Esophagus squamous epithelium (tissue), 4 donors: ENCODE data around the gene SYPL1.

Experiments used
- POLR2A ChIP-seq, 4 donors: fragments of 450-650 bp; IDR thresholded peaks; one replicate each; pipeline ENCODE4 v1.6.1; 2017; ENCODE audit warnings: antibody characterized with exemption in 4 of 4, mild to moderate bottlenecking in 4 of 4, moderate library complexity in 3 of 4
- TF ChIP-seq, protein P1 (sequence below), 6 experiments: fragments of 450-650 bp in 4 of 6; fragments of 200-600 bp in 2 of 6; sonication (generic) in 2 of 6; IDR thresholded peaks; one replicate each; pipeline ENCODE4 v1.5.1; 2016 to 2019; ENCODE audit warnings: antibody characterized with exemption in 6 of 6, mild to moderate bottlenecking in 4 of 6, moderate library complexity in 4 of 6

DNA sequence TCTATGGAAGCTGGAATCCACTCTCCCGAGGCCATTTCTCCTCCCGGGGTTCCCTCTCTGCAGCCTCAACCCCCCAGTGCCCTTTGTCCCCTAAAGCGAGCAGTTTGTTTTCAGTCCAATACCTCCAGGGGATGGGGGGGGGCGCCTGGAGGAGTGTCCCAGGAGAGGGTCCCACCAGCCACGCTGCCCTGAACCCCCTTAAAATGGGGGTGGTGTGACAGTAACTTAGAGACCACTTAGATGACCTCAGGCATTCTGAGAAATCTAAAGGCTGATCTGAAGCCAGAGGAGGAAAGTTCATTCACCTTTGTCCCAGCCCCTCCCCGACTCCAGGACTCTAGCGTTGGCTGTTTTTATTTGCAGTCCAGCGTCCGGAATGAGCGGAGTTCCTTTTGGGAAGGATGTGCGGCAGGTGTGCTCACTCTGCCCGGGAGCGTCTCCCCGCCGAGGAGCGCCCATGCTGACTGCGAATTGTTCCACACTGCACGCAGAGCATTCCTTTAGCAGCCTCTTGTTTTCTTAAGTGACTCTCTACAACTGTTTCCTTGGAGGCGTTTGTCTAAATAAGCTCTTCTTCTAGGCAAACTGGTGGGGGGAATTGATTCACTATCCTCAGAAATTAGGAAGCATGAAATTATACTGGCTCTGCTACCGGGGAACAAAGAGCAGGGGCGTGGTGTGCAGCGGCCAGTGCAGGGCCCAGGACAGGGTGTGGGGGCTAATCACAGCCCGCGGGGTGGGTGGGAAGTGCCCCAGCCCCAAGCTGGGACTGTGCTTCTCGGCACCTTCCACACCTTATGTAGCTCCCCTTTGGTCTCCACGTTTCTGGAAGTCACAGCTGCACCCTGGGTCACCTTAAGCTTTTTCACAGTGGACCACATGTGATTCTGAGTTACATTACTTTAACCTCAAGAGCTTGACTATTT, 46.3 kb downstream of the SYPL1 start:
- TF ChIP-seq, protein P1, sequence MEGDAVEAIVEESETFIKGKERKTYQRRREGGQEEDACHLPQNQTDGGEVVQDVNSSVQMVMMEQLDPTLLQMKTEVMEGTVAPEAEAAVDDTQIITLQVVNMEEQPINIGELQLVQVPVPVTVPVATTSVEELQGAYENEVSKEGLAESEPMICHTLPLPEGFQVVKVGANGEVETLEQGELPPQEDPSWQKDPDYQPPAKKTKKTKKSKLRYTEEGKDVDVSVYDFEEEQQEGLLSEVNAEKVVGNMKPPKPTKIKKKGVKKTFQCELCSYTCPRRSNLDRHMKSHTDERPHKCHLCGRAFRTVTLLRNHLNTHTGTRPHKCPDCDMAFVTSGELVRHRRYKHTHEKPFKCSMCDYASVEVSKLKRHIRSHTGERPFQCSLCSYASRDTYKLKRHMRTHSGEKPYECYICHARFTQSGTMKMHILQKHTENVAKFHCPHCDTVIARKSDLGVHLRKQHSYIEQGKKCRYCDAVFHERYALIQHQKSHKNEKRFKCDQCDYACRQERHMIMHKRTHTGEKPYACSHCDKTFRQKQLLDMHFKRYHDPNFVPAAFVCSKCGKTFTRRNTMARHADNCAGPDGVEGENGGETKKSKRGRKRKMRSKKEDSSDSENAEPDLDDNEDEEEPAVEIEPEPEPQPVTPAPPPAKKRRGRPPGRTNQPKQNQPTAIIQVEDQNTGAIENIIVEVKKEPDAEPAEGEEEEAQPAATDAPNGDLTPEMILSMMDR (IDR thresholded peaks at IDR 0.05) = no peak
- no peak for TF ChIP-seq POLR2A (IDR thresholded peaks at IDR 0.05)
